ENCODE measurements around the gene CBLC.

DNA sequence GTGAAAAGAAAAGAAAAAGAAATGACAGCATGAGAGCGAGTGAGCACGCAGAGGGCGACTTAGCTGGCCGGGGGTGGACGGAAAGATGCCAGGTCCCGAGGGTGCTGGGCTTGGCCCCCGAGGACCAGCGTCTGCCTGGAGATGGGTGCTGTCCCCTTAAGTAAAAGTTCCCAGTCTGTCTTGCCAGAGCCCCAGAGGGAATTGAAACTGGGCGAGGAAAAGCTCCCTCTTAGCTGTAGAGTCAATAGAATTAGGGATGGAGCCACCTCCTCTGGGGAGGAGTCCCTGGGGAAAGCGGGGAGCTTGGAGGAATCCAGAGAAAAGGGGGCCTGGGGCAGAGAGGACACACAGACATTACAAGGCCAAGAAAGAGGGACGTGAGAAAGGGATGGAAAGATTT lies 44.5 kb downstream of the CBLC start:
- no peak for TF ChIP-seq EZH2 (IDR thresholded peaks at IDR 0.05; ENCODE audit: low read length, unreplicated experiment)
- TF ChIP-seq, protein P1, sequence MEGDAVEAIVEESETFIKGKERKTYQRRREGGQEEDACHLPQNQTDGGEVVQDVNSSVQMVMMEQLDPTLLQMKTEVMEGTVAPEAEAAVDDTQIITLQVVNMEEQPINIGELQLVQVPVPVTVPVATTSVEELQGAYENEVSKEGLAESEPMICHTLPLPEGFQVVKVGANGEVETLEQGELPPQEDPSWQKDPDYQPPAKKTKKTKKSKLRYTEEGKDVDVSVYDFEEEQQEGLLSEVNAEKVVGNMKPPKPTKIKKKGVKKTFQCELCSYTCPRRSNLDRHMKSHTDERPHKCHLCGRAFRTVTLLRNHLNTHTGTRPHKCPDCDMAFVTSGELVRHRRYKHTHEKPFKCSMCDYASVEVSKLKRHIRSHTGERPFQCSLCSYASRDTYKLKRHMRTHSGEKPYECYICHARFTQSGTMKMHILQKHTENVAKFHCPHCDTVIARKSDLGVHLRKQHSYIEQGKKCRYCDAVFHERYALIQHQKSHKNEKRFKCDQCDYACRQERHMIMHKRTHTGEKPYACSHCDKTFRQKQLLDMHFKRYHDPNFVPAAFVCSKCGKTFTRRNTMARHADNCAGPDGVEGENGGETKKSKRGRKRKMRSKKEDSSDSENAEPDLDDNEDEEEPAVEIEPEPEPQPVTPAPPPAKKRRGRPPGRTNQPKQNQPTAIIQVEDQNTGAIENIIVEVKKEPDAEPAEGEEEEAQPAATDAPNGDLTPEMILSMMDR (conservative IDR thresholded peaks at IDR 0.05; ENCODE audit: low read depth, low read length): no peak
